GM21529 (cell line): Measurements from ENCODE around the gene ZP2.
"Not testable (repeated sequence)": the region's sequence is repeated elsewhere in the genome, so short reads cannot be mapped to it uniquely, and the experiment has no call there.

Source experiments
- ATAC-seq: cut with Tn5 transposase; IDR thresholded peaks from one replicate; pipeline ENCODE4 v1.9.1; 2021; ENCODE audit not compliant: unreplicated experiment

Gene ZP2

DNA sequence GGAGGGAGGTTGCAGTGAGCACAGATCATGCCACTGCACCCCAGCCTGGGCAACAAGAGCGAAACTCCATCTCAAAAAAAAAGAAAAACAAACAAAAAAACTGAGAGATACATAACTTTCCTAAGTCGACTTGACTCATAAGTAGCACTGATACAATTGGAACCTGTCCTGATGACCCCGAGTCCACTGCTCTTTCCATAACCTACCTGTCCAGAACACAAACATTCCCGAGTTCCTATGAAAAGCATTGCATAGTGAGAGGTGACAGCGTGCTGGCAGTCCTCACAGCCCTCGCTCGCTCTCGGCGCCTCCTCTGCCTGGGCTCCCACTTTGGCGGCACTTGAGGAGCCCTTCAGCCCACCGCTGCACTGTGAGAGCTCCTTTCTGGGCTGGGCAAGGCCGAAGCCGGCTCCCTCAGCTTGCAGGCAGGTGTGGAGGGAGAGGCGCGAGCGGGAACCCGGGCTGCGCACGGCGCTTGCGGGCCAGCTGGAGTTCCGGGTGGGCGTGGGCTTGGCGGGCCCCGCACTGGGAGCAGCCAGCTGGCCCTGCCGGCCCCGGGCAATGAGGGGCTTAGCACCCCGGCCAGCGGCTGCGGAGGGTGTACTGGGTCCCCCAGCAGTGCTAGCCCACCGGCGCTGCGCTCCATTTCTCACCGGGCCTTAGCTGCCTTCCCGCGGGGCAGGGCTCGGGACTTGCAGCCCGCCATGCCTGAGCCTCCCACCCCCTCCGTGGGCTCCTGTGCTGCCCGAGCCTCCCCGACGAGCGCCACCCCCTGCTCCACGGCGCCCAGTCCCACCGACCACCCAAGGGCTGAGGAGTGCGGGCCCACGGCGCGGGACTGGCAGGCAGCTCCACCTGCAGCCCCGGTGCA, 59.0 kb downstream of the ZP2 start:
- not testable (repeated sequence) for ATAC-seq

DNA sequence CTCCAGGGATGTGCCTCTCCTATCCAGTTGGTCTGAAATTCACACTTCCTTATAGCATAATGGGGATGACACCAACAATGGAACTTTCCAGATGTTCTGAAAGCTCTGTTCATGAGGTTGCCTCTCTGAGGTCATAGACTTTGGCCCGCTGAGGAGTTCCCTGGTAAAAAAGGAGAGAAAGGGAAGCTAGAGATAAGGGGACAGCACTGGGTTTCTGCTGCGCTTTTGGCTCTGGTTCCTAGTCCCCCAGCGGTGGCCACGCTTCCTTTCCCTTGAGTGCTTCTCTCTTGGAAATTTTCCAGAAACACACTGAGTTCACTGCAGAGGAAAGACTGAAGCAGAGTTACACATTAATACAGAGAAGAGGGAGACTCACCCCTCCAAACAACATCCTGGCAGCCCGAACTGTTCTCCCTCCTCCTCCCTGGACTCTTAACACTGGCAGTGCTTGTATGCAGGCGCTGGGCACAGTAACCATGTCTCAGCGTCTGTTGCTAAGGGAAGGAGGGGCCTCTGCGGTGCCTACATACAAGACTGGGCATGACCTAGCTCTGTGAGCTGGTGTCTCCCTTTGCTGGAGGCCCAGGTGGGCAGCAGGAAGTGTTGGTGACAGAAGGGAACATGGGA, 60.9 kb downstream of the ZP2 start, which contains the start of gene DNAH3:
Gene DNAH3 (minus strand): TSS at position 472 of the 627 bp plus-strand sequence. CDS start 527 bp downstream, outside the sequence.
- no peak for ATAC-seq
